ENCODE data around the gene OPRM1. TPM values are rescaled to one million over a fixed set of nuclear protein-coding genes. Genes with fewer than 3 reads are reported as not detected.

The OPRM1 gene
- polyA plus RNA-seq, 1 donor (not counting 4 experiments of a cell fraction or from before 2014, with no cell fraction given): not detected

GRCh38 chr6:154219250-154219649 is 180.2 kb downstream of the OPRM1 start:
- DNase-seq (ENCODE audit: low read depth, low spot score) (no peak), FAIRE-seq (no peak)
- no peak overlapping the region for H3K4me3 ChIP-seq (ENCODE audit: control insufficient read depth in 2 of 3, extremely low read depth in 1 of 3, insufficient read depth in 2 of 3, low read depth in 1 of 3, low read length in 3 of 3)
- dilution Hi-C loops (cut with MboI; ENCODE audit: extremely low pct_ligation_motif_present, low sequenced_read_pairs): no loop called here
- no peak overlapping the region for H3K27ac ChIP-seq (ENCODE audit: control insufficient read depth, insufficient read depth, low read length)
- H3K9me1 ChIP-seq (ENCODE audit: control insufficient read depth, extremely low read depth, insufficient read depth, low read length): no peaks in the 10 kb centered on the region
- no peaks in the 10 kb centered on the region for H3K27me3 ChIP-seq (ENCODE audit: control insufficient read depth, extremely low read depth, insufficient read depth, low read length)
- H3K4me1 ChIP-seq (ENCODE audit: control insufficient read depth, extremely low read depth, insufficient read depth, low read length): no peaks in the 10 kb centered on the region
- no peak overlapping the region for H2AFZ ChIP-seq (ENCODE audit: control insufficient read depth, low read length)
- H3K9ac ChIP-seq (ENCODE audit: control insufficient read depth, extremely low read depth, insufficient read depth, low read length): no peak overlapping the region
- no peaks in the 10 kb centered on the region for H3K9me3 ChIP-seq (ENCODE audit: control insufficient read depth, low read depth, low read length)
- TF ChIP-seq EZH2 (IDR thresholded peaks at IDR 0.05; ENCODE audit: low read length): no peak
- TF ChIP-seq, protein P1, sequence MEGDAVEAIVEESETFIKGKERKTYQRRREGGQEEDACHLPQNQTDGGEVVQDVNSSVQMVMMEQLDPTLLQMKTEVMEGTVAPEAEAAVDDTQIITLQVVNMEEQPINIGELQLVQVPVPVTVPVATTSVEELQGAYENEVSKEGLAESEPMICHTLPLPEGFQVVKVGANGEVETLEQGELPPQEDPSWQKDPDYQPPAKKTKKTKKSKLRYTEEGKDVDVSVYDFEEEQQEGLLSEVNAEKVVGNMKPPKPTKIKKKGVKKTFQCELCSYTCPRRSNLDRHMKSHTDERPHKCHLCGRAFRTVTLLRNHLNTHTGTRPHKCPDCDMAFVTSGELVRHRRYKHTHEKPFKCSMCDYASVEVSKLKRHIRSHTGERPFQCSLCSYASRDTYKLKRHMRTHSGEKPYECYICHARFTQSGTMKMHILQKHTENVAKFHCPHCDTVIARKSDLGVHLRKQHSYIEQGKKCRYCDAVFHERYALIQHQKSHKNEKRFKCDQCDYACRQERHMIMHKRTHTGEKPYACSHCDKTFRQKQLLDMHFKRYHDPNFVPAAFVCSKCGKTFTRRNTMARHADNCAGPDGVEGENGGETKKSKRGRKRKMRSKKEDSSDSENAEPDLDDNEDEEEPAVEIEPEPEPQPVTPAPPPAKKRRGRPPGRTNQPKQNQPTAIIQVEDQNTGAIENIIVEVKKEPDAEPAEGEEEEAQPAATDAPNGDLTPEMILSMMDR (optimal IDR thresholded peaks at IDR 0.05 in 1 of 3, IDR thresholded peaks at IDR 0.05 in 1 of 3, conservative IDR thresholded peaks at IDR 0.05 in 1 of 3; ENCODE audit: extremely low read depth in 1 of 3, insufficient read depth in 2 of 3, low read length in 3 of 3): no peak
- H3K36me3 ChIP-seq (ENCODE audit: control insufficient read depth in 2 of 2, extremely low read depth in 1 of 2, insufficient read depth in 2 of 2, low read length in 2 of 2): no peaks in the 10 kb centered on the region
- no peak overlapping the region for H3K4me2 ChIP-seq (ENCODE audit: control insufficient read depth, extremely low read depth, insufficient read depth, low read depth, low read length)
- H4K20me1 ChIP-seq (ENCODE audit: control insufficient read depth, extremely low read depth, insufficient read depth, low read length): no peaks in the 10 kb centered on the region
- no peaks in the 10 kb centered on the region for H3K79me2 ChIP-seq (ENCODE audit: control insufficient read depth, insufficient read depth, low read length)

DNA sequence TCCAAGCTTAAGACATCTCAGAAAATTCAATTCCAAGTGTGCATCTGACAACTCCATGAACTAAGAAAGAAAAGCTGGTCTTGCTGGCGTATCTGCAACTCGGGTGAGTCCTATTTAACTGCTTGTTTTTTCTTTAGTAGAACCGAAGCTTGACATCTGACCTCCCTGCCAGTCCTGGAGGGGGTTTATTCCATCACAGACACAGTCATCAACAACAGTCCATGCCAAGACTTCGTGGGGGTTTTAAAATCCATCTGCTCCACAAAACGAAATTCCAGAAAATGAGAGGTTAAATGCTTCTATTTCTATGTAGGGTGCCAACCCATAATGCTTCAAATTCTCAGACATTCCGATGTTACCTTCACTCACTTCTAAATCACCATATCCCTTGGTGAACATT is 183.7 kb downstream of the OPRM1 start:
- no peaks in the 10 kb centered on the region for H3K9me1 ChIP-seq (ENCODE audit: control insufficient read depth, extremely low read depth, insufficient read depth, low read length)
- no peak for DNase-seq (ENCODE audit: low read depth, low spot score)
- H4K20me1 ChIP-seq (ENCODE audit: control insufficient read depth, extremely low read depth, insufficient read depth, low read length): no peaks in the 10 kb centered on the region
- H2AFZ ChIP-seq (ENCODE audit: control insufficient read depth, low read length): no peak overlapping the region
- dilution Hi-C loops (cut with MboI; ENCODE audit: extremely low pct_ligation_motif_present, low sequenced_read_pairs): no loop called here
- TF ChIP-seq, protein P1 (optimal IDR thresholded peaks at IDR 0.05 in 1 of 3, IDR thresholded peaks at IDR 0.05 in 1 of 3, conservative IDR thresholded peaks at IDR 0.05 in 1 of 3; ENCODE audit: extremely low read depth in 1 of 3, insufficient read depth in 2 of 3, low read length in 3 of 3): no peak
- TF ChIP-seq EZH2 (IDR thresholded peaks at IDR 0.05; ENCODE audit: low read length): no peak
- no peaks in the 10 kb centered on the region for H3K27me3 ChIP-seq (ENCODE audit: control insufficient read depth, extremely low read depth, insufficient read depth, low read length)
- H3K4me2 ChIP-seq (ENCODE audit: control insufficient read depth, extremely low read depth, insufficient read depth, low read depth, low read length): no peak overlapping the region
- H3K4me1 ChIP-seq (ENCODE audit: control insufficient read depth, extremely low read depth, insufficient read depth, low read length): no peaks in the 10 kb centered on the region
- H3K36me3 ChIP-seq (ENCODE audit: control insufficient read depth in 2 of 2, extremely low read depth in 1 of 2, insufficient read depth in 2 of 2, low read length in 2 of 2): no peaks in the 10 kb centered on the region
- H3K27ac ChIP-seq (ENCODE audit: control insufficient read depth, insufficient read depth, low read length): no peak overlapping the region
- no peaks in the 10 kb centered on the region for H3K9me3 ChIP-seq (ENCODE audit: control insufficient read depth, low read depth, low read length)
- no peaks in the 10 kb centered on the region for H3K79me2 ChIP-seq (ENCODE audit: control insufficient read depth, insufficient read depth, low read length)
- no peak for FAIRE-seq
- no peak overlapping the region for H3K4me3 ChIP-seq (ENCODE audit: control insufficient read depth in 2 of 3, extremely low read depth in 1 of 3, insufficient read depth in 2 of 3, low read depth in 1 of 3, low read length in 3 of 3)
- H3K9ac ChIP-seq (ENCODE audit: control insufficient read depth, extremely low read depth, insufficient read depth, low read length): no peak overlapping the region
